Measurements from ENCODE around the gene HDAC9.

HDAC9 gene

DNA sequence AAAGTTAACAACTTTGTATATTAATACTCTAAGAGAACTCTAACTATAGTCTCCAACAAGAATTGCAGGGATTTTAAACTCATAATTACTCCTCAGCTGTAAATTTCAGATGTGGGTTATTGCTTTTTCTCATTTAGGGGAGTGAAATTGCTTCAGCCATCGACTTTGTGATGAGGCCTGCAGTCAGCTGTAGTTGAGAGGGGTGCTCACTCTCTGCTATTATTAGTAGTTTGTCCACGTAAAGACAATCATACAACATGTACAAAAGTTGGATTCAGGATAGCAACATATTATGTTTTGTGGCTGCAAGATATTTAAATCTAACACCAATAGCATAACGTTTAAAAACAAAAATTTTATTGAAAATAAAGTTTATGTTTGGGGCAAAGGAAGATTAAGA, 28.7 kb downstream of the HDAC9 start:
- TF ChIP-seq, protein P1, sequence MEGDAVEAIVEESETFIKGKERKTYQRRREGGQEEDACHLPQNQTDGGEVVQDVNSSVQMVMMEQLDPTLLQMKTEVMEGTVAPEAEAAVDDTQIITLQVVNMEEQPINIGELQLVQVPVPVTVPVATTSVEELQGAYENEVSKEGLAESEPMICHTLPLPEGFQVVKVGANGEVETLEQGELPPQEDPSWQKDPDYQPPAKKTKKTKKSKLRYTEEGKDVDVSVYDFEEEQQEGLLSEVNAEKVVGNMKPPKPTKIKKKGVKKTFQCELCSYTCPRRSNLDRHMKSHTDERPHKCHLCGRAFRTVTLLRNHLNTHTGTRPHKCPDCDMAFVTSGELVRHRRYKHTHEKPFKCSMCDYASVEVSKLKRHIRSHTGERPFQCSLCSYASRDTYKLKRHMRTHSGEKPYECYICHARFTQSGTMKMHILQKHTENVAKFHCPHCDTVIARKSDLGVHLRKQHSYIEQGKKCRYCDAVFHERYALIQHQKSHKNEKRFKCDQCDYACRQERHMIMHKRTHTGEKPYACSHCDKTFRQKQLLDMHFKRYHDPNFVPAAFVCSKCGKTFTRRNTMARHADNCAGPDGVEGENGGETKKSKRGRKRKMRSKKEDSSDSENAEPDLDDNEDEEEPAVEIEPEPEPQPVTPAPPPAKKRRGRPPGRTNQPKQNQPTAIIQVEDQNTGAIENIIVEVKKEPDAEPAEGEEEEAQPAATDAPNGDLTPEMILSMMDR (conservative IDR thresholded peaks at IDR 0.05) = no peak
- no peak for TF ChIP-seq ZFX (IDR thresholded peaks at IDR 0.05)
- H3K27ac ChIP-seq = no peak overlapping the region

DNA sequence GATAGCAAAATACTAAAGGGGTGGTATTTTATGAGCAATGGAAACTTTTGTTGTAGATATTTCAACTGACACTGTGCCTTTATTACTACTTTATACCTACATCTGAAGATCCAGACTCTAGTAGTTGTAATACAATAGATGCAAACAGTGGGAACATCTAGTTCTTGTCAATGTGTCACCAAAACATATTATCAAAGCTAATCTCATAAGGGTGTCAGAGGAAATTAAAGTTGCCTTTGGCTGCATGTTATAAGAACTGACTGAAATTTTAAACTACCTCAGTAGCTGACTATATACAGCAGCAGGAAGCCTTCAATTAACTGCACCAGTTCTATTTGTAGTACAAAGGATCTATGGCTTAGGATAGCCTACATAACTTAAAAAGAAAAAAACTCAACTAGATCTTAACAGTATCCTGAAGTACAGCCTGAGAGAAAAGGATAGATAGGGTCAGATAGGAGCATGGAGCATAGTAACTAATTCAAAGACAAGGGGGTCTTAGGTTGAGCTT, 30.9 kb downstream of the HDAC9 start:
- TF ChIP-seq, protein P1 (conservative IDR thresholded peaks at IDR 0.05) = no peak
- TF ChIP-seq ZFX (IDR thresholded peaks at IDR 0.05) = no peak
- no peak overlapping the region for H3K27ac ChIP-seq

DNA sequence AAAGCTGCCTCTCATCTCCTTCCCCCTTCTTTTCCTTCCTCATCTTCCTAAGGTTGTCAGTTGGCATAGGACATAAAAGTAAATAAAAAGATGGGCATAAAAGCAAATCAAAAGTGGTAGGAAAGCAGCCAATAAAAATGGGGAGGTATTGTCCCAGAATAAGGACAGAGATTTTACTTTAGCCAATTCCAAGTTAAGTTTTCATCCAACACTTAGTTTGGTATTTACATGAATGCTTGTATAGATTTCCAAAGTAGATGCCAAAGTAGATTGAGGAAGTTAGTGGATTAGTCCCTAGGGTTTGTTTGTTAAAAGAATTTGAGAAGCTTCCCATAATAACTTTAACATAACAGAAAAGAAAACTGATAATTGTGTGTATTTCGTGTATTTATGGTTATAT, 33.7 kb downstream of the HDAC9 start:
- TF ChIP-seq, protein P1 (conservative IDR thresholded peaks at IDR 0.05) = no peak
- TF ChIP-seq ZFX (IDR thresholded peaks at IDR 0.05) = no peak
- no peak overlapping the region for H3K27ac ChIP-seq

DNA sequence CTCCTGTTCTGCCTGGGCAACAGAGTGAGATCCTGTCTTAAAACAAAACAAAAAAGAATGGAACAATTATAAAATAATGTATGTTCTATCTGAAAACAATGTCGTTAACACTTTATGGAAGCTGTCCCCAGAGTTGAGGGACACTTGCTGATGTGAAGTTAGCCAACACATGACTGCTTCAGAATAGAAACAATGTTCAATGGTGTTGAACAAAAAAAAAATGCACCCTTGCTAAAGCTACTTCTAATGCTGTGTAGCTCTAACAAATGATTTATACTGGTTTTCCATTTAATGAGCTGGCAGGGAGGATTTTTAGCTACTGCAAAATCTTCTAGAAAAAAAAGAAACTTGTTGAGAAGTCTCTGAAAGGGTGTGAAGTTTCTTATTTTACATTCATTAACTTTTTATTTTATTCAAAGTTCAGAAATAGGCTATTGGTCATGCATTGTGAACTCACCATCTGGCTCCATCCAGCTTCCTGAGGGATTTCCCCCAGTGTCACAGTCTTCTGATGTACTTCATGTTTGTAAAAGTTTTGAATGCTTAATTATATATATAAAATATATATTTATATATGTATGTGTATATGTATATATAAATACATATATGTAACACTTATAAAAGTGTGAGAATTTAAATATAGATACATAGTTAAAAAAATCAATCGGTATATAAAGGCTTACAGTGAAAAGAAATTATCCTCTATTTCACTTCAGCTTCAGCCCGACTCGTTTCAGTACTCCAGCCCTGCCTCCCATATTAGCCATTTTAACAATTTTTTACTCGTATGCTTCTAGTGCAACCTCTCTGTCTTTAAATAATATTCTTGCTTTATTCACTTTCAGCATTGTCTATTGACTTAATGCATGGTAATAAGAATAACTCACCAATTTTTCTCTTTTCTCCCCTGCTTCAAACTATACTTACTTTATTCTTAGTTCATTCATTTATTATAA, 35.0 kb downstream of the HDAC9 start:
- no peak overlapping the region for H3K27ac ChIP-seq
- TF ChIP-seq ZFX (IDR thresholded peaks at IDR 0.05) = no peak
- TF ChIP-seq, protein P1 (conservative IDR thresholded peaks at IDR 0.05) = no peak

DNA sequence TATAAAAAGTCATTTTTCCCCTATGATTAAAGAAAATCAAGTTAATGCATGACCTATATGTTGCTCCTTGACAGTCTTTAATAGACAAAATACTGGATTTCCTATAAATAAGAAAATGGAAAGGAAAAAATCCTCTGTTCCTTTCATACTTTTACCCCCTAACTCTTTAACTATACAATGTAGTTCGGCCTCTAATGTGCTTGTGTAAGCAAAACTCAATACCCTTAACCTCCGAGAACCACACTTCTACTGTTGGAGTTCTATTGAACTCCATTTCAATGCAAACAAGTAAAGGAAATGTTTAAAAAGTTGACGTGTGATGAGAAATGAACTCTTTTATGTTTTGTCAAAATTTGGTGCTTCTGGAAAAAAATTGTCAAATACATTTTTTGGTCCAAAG, 36.0 kb downstream of the HDAC9 start:
- H3K27ac ChIP-seq = no peak overlapping the region
- TF ChIP-seq, protein P1 (conservative IDR thresholded peaks at IDR 0.05) = no peak
- no peak for TF ChIP-seq ZFX (IDR thresholded peaks at IDR 0.05)

DNA sequence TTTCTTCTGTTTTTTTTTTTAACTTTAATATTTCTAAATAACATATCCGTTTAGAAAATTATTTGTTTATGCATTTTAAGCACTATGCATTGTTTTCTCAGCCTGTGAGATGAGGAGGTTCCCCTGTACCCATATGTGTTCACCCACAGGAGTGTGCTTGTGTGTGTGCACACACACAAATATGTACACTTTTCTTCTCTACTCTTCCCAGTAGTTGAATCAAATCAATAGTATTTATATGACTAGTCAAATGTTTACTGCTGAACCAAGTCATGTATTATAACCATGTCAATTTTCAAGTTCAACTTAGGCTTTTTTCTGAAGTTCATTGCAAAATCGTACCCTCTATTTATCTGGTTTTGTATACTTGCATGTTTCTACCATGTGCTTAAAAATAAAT, 37.3 kb downstream of the HDAC9 start:
- TF ChIP-seq, protein P1 (conservative IDR thresholded peaks at IDR 0.05) = no peak
- TF ChIP-seq ZFX (IDR thresholded peaks at IDR 0.05) = no peak
- H3K27ac ChIP-seq = no peak overlapping the region

DNA sequence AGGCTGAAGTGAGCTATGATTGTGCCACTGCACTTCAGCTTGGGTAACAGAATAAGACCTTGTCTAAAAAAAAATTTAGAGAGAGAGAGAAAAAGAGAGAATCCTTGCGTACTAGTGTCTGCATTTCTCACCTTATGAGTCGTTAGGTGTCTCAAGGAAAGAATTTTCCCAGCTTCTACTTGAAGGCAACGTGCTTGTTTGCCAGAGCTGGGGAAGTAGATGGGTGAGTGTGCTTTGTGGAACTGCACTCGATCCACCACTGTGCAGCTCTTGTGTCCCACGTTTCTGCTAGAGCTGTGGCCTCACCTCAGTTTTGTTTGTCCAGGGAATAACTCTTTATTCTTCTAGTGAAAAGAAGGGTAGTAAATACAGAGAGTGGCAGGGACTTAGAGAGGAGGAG, 38.9 kb downstream of the HDAC9 start:
- TF ChIP-seq, protein P1 (conservative IDR thresholded peaks at IDR 0.05) = no peak
- no peak for TF ChIP-seq ZFX (IDR thresholded peaks at IDR 0.05)
- H3K27ac ChIP-seq = no peak overlapping the region
